WERI-Rb-1 (cell line): ENCODE data around the gene LPP.

ENCODE experiments used
- DNase-seq: peaks from one replicate; pipeline ENCODE4 v3.0.0-alpha.2; 2020
- H3K27ac ChIP-seq: fragments of 250-450 bp; sonication (Bioruptor Pico); 2 replicates; pipeline ENCODE4 v1.5.1; 2020; ENCODE audit warnings: mild to moderate bottlenecking, moderate library complexity
- H3K27me3 ChIP-seq: fragments of 250-450 bp; sonication (Bioruptor Pico); 2 replicates; pipeline ENCODE4 v1.5.1; 2021; ENCODE audit warnings: mild to moderate bottlenecking, low read depth, moderate library complexity; ENCODE audit not compliant: insufficient read depth, severe bottlenecking
- H3K36me3 ChIP-seq: fragments of 250-450 bp; sonication (Bioruptor Pico); 2 replicates; pipeline ENCODE4 v1.5.1; 2020; ENCODE audit warnings: mild to moderate bottlenecking, moderate library complexity
- H3K4me3 ChIP-seq: 2 replicates; pipeline ENCODE4 v1.5.1; 2011; ENCODE audit warnings: low read depth, mild to moderate bottlenecking, control low read depth, low read length
- H3K9me3 ChIP-seq: fragments of 250-450 bp; sonication (Bioruptor Pico); 2 replicates; pipeline ENCODE4 v1.5.1; 2021; ENCODE audit warnings: mild to moderate bottlenecking, moderate library complexity; ENCODE audit not compliant: severe bottlenecking
- CTCF ChIP-seq: IDR thresholded peaks from 2 replicates; pipeline ENCODE4 v1.5.1; 2011; ENCODE audit warnings: low read depth, mild to moderate bottlenecking, control low read depth, inconsistent platforms, low read length

Gene LPP

GRCh38 chr3:188389711-188390342 lies 235.9 kb downstream of the LPP start:
- Histone ChIP-seq H3K9me3 (no peaks in the 10 kb centered on the region), H3K36me3 (no peaks in the 10 kb centered on the region), H3K4me3 (no peak overlapping the region), H3K27ac (no peak overlapping the region), H3K27me3 (no peaks in the 10 kb centered on the region)
- DNase-seq = no peak
- TF ChIP-seq CTCF = no peak

GRCh38 chr3:188390343-188390718 lies 236.4 kb downstream of the LPP start:
- no peak overlapping the region for H3K4me3 ChIP-seq

GRCh38 chr3:188390775-188391443 lies 237.0 kb downstream of the LPP start:
- no peak for DNase-seq
- Histone ChIP-seq H3K9me3 (no peaks in the 10 kb centered on the region), H3K27me3 (no peaks in the 10 kb centered on the region), H3K4me3 (no peak overlapping the region), H3K36me3 (no peaks in the 10 kb centered on the region), H3K27ac (no peak overlapping the region)
- TF ChIP-seq CTCF = no peak

More at GRCh38 chr3:188390343-188390718, 236.4 kb downstream of the LPP start:
- H3K9me3 ChIP-seq = no peaks in the 10 kb centered on the region
- DNase-seq = no peak
- TF ChIP-seq CTCF = no peak
- H3K27me3 ChIP-seq = no peaks in the 10 kb centered on the region
- no peaks in the 10 kb centered on the region for H3K36me3 ChIP-seq
- H3K27ac ChIP-seq = no peak overlapping the region

GRCh38 chr3:188391592-188391991 lies 237.6 kb downstream of the LPP start:
- TF ChIP-seq CTCF = no peak
- no peak for DNase-seq
- H3K9me3 ChIP-seq = no peaks in the 10 kb centered on the region
- no peaks in the 10 kb centered on the region for H3K36me3 ChIP-seq
- H3K27ac ChIP-seq = no peak overlapping the region
- no peak overlapping the region for H3K4me3 ChIP-seq
- no peaks in the 10 kb centered on the region for H3K27me3 ChIP-seq

- no peak overlapping the region for H3K27ac ChIP-seq
- no peak overlapping the region for H3K4me3 ChIP-seq
- TF ChIP-seq CTCF = no peak
- no peaks in the 10 kb centered on the region for H3K27me3 ChIP-seq
- DNase-seq = no peak
- no peaks in the 10 kb centered on the region for H3K9me3 ChIP-seq
- H3K36me3 ChIP-seq = no peaks in the 10 kb centered on the region
Observed at GRCh38 chr3:188392076-188392475, 238.1 kb downstream of the LPP start.

- no peaks in the 10 kb centered on the region for H3K36me3 ChIP-seq
- no peak overlapping the region for H3K27ac ChIP-seq
- no peaks in the 10 kb centered on the region for H3K27me3 ChIP-seq
- no peak for TF ChIP-seq CTCF
- no peak overlapping the region for H3K4me3 ChIP-seq
- H3K9me3 ChIP-seq = no peaks in the 10 kb centered on the region
- DNase-seq = no peak
Observed at GRCh38 chr3:188394623-188395022, 240.7 kb downstream of the LPP start.
